GM18858 (cell line): ENCODE measurements around the gene FTL.

ENCODE experiments used
- ATAC-seq: cut with Tn5 transposase; IDR thresholded peaks from one replicate; pipeline ENCODE4 v1.9.1; 2021; ENCODE audit not compliant: unreplicated experiment

The FTL gene

GRCh38 chr19:48945415-48945814 lies 19.7 kb upstream of the FTL start:
- no peak for ATAC-seq

GRCh38 chr19:48945817-48946216 lies 19.3 kb upstream of the FTL start:
- ATAC-seq: no peak

GRCh38 chr19:48946463-48947257 lies 18.4 kb upstream of the FTL start:
- no peak for ATAC-seq

- ATAC-seq: no peak
Observed at GRCh38 chr19:48947258-48947542, 17.9 kb upstream of the FTL start.

- ATAC-seq: no peak
Observed at GRCh38 chr19:48950159-48950558, 14.9 kb upstream of the FTL start.

GRCh38 chr19:48950830-48951519 lies 14.1 kb upstream of the FTL start:
- ATAC-seq: no peak

- no peak for ATAC-seq
Observed at GRCh38 chr19:48953141-48953540, 12.0 kb upstream of the FTL start.

- ATAC-seq: no peak
Observed at GRCh38 chr19:48953990-48954594, 11.0 kb upstream of the FTL start.

GRCh38 chr19:48954595-48955307 lies 10.4 kb upstream of the FTL start, which contains the start of gene BAX:
BAX (plus strand) TSS chr19:48954875; CDS start chr19:48954929, 54 bp downstream.
- ATAC-seq: peak; percentile 54

- peak; percentile 10 for ATAC-seq
Observed at GRCh38 chr19:48955308-48955958, 9.7 kb upstream of the FTL start.

GRCh38 chr19:48958006-48958405 lies 7.1 kb upstream of the FTL start:
- no peak for ATAC-seq

GRCh38 chr19:48959341-48960239 lies 5.5 kb upstream of the FTL start:
- ATAC-seq: no peak

- no peak for ATAC-seq
Observed at GRCh38 chr19:48961051-48961649, 4.0 kb upstream of the FTL start.

- no peak for ATAC-seq
Observed at GRCh38 chr19:48961673-48962028, 3.5 kb upstream of the FTL start.

GRCh38 chr19:48962029-48962848 lies 2.9 kb upstream of the FTL start:
- no peak for ATAC-seq

GRCh38 chr19:48962849-48963165 lies 2.3 kb upstream of the FTL start:
- no peak for ATAC-seq

- no peak for ATAC-seq
Observed at GRCh38 chr19:48963371-48964204, 1.5 kb upstream of the FTL start.
